HepG2 (cell line): ENCODE measurements around the gene ADGRG1. TPM values are rescaled to one million over a fixed set of nuclear protein-coding genes. Genes with fewer than 3 reads are reported as not detected.
A peak's percentile ranks its signal among the peaks of the same experiment; 100 is the strongest.

Experiments
- GABPB1 ChIP-seq: IDR thresholded peaks from 2 replicates; pipeline ENCODE4 v1.6.1; 2016; ENCODE audit warnings: mild to moderate bottlenecking, missing genetic modification reagents, moderate library complexity, missing compliant biosample characterization
- GMEB2 ChIP-seq: IDR thresholded peaks from 2 replicates; pipeline ENCODE4 v1.6.1; 2016; ENCODE audit warnings: missing biosample characterization, missing genetic modification reagents, low read depth
- GRHL1 ChIP-seq: sonication (generic); formaldehyde crosslinking; conservative IDR thresholded peaks from 2 replicates; pipeline ENCODE4 v1.8.0; 2022; ENCODE audit warnings: missing genetic modification reagents
- MYC ChIP-seq: sonication (generic); formaldehyde crosslinking; IDR thresholded peaks from 2 replicates; pipeline ENCODE4 v1.9.0; 2021; ENCODE audit warnings: missing genetic modification reagents, borderline replicate concordance
- NFIB ChIP-seq: sonication (generic); formaldehyde crosslinking; IDR thresholded peaks from 2 replicates; pipeline ENCODE4 v1.9.0; 2021; ENCODE audit warnings: missing genetic modification reagents, mild to moderate bottlenecking, borderline replicate concordance
- PRMT3 ChIP-seq: sonication (generic); formaldehyde crosslinking; IDR thresholded peaks from 2 replicates; pipeline ENCODE4 v1.8.1; 2022; ENCODE audit warnings: low read depth, mild to moderate bottlenecking, moderate library complexity, missing genetic modification reagents, borderline replicate concordance
- SAP130 ChIP-seq: IDR thresholded peaks from 2 replicates; pipeline ENCODE4 v1.6.1; 2016; ENCODE audit warnings: low read depth
- SP1 ChIP-seq, 2 experiments: fragments of 450-650 bp in 1 of 2; sonication (generic) in 1 of 2; formaldehyde crosslinking in 1 of 2; IDR thresholded peaks; 2 replicates each; pipeline versions ENCODE4 v1.4.0 to v1.6.1; 2016 to 2020; ENCODE audit warnings: missing genetic modification reagents in 1 of 2
- ZBTB21 ChIP-seq: sonication (generic); formaldehyde crosslinking; IDR thresholded peaks from 2 replicates; pipeline ENCODE4 v1.4.0; 2020; ENCODE audit warnings: missing genetic modification reagents
- ZFAT ChIP-seq: sonication (generic); formaldehyde crosslinking; conservative IDR thresholded peaks from 2 replicates; pipeline ENCODE4 v1.8.1; 2023; ENCODE audit warnings: missing genetic modification reagents, inconsistent platforms
- ZFP36L1 ChIP-seq: sonication (generic); formaldehyde crosslinking; IDR thresholded peaks from 2 replicates; pipeline ENCODE4 v1.8.0; 2022; ENCODE audit warnings: mild to moderate bottlenecking, missing genetic modification reagents, moderate library complexity
- ZFP91 ChIP-seq: sonication (generic); formaldehyde crosslinking; IDR thresholded peaks from 2 replicates; pipeline ENCODE4 v1.9.0; 2022; ENCODE audit warnings: missing genetic modification reagents, mild to moderate bottlenecking, borderline replicate concordance
- ZNF430 ChIP-seq: sonication (generic); formaldehyde crosslinking; IDR thresholded peaks from 2 replicates; pipeline ENCODE4 v1.9.0; 2021; ENCODE audit warnings: mild to moderate bottlenecking, missing genetic modification reagents
- ZNF501 ChIP-seq: sonication (generic); formaldehyde crosslinking; IDR thresholded peaks from 2 replicates; pipeline ENCODE4 v1.5.1; 2020; ENCODE audit warnings: mild to moderate bottlenecking, moderate library complexity, missing genetic modification reagents
- ZNF512 ChIP-seq: sonication (generic); formaldehyde crosslinking; IDR thresholded peaks from 2 replicates; pipeline ENCODE4 v1.4.0; 2020; ENCODE audit warnings: mild to moderate bottlenecking, missing genetic modification reagents
- ZNF569 ChIP-seq: sonication (generic); formaldehyde crosslinking; IDR thresholded peaks from 2 replicates; pipeline ENCODE4 v1.5.0; 2020; ENCODE audit warnings: mild to moderate bottlenecking, missing genetic modification reagents, moderate library complexity, borderline replicate concordance
- ZNF629 ChIP-seq: sonication (generic); formaldehyde crosslinking; conservative IDR thresholded peaks from 2 replicates; pipeline ENCODE4 v1.5.0; 2020; ENCODE audit warnings: missing genetic modification reagents
- ZNF672 ChIP-seq: sonication (generic); formaldehyde crosslinking; IDR thresholded peaks from 2 replicates; pipeline ENCODE4 v1.8.1; 2022; ENCODE audit warnings: missing genetic modification reagents
- ZNF709 ChIP-seq: sonication (generic); formaldehyde crosslinking; IDR thresholded peaks from 2 replicates; pipeline ENCODE4 v1.5.0; 2020; ENCODE audit warnings: mild to moderate bottlenecking, missing genetic modification reagents
- ZNF768 ChIP-seq: sonication (generic); formaldehyde crosslinking; IDR thresholded peaks from 2 replicates; pipeline ENCODE4 v1.4.0; 2020; ENCODE audit warnings: missing genetic modification reagents
- ZSCAN31 ChIP-seq: sonication (generic); formaldehyde crosslinking; IDR thresholded peaks from 2 replicates; pipeline ENCODE4 v1.5.0; 2020; ENCODE audit warnings: low read depth, mild to moderate bottlenecking, missing genetic modification reagents
- polyA plus RNA-seq, 8 experiments: library from polyadenylated mRNA; depleted of rRNA in 3 of 8; stranded (reverse) in 7 of 8; unstranded in 1 of 8; fragments of >200 nt; fragmentation: Illumina TruSeq in 4 of 8; extraction: Trizol in 4 of 8; gene quantifications; 2 replicates each; pipeline versions ENCODE4 v1.2.1 to v1.2.3, GENCODE V29; 2011 to 2016; ENCODE audit warnings: low read depth in 4 of 8, missing spikeins in 1 of 8, mixed read lengths in 1 of 8; ENCODE audit not compliant: insufficient read depth in 1 of 8
- total RNA-seq, 5 experiments: library from RNA; depleted of rRNA; stranded (reverse); fragments of >200 nt; fragmentation: Illumina TruSeq; extraction: Trizol; gene quantifications; 2 replicates each; pipeline ENCODE4 v1.2.3, GENCODE V29; 2016; ENCODE audit warnings: low read depth in 1 of 5
- TF ChIP-seq, protein P1 (sequence below): sonication (generic); IDR thresholded peaks from 2 replicates; pipeline ENCODE4 v1.6.1; 2016; ENCODE audit warnings: low read depth, borderline replicate concordance

The ADGRG1 gene
- total and polyA plus RNA-seq, 2 of the 13 experiments (the other 11 are each of a cell fraction or from before 2014, with no cell fraction given), result 2.7 to 5.9 TPM

- no peak for TF ChIP-seq SP1 (IDR thresholded peaks at IDR 0.05)
- TF ChIP-seq SP1 (CRISPR knock-in tag; IDR thresholded peaks at IDR 0.05), result no peak
- no peak for TF ChIP-seq MYC (CRISPR knock-in tag)
- TF ChIP-seq ZFP36L1, result no peak
- peak; percentile 88 for TF ChIP-seq ZNF629 (CRISPR knock-in tag)
- no peak for TF ChIP-seq NFIB
- 0 out of 2 replicates have a peak, but pooled peaks have one; percentile 37 for TF ChIP-seq ZFP91 (CRISPR knock-in tag)
- TF ChIP-seq ZNF672 (CRISPR knock-in tag), result no peak
- no peak for TF ChIP-seq ZNF569 (CRISPR knock-in tag)
- peak; percentile 96 for TF ChIP-seq ZNF768 (CRISPR knock-in tag)
- TF ChIP-seq PRMT3 (CRISPR knock-in tag), result 0 out of 2 replicates have a peak, but pooled peaks have one; percentile 38
- no peak for TF ChIP-seq GMEB2 (CRISPR knock-in tag)
- TF ChIP-seq GABPB1 (CRISPR knock-in tag), result no peak
- TF ChIP-seq ZNF430 (CRISPR knock-in tag), result no peak
- 0 out of 2 replicates have a peak, but pooled peaks have one; percentile 42 for TF ChIP-seq ZSCAN31 (CRISPR knock-in tag)
- TF ChIP-seq ZNF501 (CRISPR knock-in tag), result no peak
- TF ChIP-seq ZNF709 (CRISPR knock-in tag), result no peak
- no peak for TF ChIP-seq ZFAT (CRISPR knock-in tag)
- no peak for TF ChIP-seq GRHL1 (CRISPR knock-in tag)
- no peak for TF ChIP-seq ZBTB21 (CRISPR knock-in tag)
- TF ChIP-seq ZNF512 (CRISPR knock-in tag), result no peak
- TF ChIP-seq, protein P1, sequence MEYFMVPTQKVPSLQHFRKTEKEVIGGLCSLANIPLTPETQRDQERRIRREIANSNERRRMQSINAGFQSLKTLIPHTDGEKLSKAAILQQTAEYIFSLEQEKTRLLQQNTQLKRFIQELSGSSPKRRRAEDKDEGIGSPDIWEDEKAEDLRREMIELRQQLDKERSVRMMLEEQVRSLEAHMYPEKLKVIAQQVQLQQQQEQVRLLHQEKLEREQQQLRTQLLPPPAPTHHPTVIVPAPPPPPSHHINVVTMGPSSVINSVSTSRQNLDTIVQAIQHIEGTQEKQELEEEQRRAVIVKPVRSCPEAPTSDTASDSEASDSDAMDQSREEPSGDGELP, result no peak
- TF ChIP-seq SAP130 (CRISPR knock-in tag), result no peak
Observed at GRCh38 chr16:57622361-57623250, 5.8 kb upstream of the ADGRG1 start (continued).
